Stimulated activated CD8-positive, alpha-beta memory T cell treated with anti-CD3 and anti-CD28 coated beads, Interleukin-4, amount 100 ng/mL, for 1 hour (primary cell): ENCODE results near the gene PIAS1.

ENCODE experiments used
- DNase-seq, 2 donors: peaks; one replicate each; pipeline ENCODE4 v3.0.0-alpha.2; 2020; ENCODE audit warnings: low read depth in 2 of 2, low spot score in 1 of 2

Gene PIAS1

DNA sequence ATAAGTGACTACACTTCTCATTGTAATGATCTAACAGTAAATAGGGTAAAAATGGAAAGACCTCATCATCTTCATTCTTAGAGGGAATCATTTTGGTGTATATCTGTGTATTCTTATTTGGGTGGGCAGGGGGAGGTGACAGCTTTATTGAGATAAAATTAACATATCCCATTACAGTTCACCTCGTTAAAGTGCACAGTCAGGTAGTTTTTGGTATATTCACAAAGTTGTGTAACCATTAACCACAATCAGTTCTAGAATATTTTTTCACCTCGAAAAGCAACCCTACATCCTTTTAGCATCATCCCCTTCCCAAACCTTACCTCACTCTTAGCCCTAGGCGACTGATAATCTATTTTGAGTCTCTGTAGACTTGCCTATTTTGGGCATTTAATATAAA, 8.1 kb downstream of the PIAS1 start:
- DNase-seq, result no peak

DNA sequence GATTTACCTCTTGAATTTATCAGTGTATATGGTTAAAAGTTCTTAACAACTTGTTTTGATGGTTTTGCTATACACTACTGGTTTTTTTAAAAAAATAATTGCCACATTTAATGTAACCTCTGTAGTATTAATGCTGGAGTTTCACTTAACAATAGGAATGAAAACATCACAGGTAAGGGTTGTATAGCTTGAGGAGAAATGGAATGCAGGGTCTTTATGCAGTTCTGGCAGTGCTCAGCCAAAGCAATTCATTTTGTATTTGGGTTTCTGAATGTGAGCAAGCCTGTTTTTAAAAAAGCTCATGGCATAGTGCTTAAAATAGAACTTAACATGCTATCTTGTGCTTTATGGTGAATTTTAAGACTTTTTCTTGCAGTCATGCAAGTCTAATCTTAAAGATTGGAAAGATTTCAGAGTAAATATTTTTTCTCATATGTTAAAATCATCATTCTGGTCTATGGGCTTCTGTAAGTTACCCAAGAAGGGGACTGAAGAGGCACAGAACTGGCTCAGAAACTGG, 8.9 kb downstream of the PIAS1 start:
- no peak for DNase-seq

DNA sequence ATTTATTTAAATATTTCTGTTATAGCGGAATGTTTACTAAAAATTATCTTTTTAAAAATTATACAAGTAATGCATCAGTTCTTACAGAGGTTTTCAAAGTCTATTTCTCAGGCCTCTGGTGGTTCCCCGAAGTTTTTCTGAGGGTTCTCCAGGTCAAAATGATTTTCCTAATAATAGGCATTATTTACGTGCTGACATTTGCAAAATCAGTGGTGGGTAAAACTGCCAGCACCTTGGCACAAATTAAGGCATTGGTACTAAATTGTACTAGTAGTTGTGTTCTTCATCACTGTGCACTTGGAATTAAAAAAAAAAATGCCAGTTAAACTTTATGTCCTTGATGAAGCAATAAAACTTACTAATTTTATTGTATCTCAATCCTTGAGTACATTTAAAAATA, 9.5 kb downstream of the PIAS1 start:
- DNase-seq, result no peak

DNA sequence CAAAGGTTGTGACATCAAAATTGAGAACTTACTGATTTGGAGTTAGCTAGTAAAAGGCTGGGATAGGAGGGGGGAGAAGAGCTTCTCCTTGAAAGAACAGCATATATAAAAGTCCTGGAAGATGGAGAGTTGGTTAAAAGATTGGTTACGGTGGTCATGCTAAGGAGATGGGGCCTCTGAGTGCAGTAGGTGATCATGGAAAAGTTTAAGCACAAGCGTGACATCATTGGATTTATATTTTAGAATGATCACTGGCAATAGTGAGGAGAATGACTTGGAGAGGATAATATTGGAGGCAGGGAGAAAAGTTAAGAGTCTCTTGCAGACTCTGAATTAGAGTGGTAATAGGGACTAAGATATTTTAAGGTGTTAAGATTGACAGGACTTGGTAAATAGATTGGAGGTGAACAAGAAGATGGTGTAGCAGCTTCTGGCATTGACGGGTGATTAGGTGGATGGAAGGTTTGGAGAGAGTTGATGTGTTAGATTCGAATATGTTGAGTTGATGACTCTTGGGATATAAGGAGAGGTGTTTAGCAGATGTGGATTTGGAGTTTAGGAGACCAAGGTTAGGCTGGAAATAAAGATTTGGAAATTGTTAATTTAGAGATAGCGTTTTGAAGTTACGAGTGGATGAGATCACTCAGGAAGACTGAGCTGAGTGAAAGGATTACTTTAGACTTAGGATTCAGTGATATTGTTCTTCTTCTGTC, 19.6 kb downstream of the PIAS1 start:
- DNase-seq, result no peak

DNA sequence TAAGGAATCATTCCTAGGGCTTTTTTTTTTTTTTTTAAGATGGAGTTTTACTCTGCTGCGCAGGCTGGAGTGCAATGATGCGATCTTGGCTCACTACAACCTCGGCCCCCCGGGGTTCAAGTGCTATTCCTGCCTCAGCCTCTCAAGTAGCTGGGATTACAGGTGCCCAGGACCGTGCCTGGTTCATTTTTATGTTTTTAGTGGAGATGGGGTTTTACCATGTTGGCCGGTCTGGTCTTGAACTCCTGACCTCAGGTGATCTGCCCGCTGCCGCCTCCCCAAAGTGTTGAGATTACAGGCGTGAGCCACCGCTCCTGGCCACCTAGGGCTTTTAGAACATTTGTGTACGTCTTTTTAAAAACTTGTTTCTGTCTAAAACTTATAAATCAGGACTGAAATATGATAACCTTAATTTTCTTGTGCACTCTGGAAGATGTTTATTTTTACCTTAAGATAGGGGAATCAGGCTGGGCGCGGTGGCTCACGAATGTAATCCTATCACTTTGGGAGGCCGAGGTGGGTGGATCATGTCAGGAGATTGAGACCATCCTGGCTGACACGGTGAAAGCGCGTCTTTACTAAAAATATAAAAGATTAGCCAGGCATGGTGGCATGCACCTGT, 21.8 kb downstream of the PIAS1 start:
- no peak for DNase-seq

DNA sequence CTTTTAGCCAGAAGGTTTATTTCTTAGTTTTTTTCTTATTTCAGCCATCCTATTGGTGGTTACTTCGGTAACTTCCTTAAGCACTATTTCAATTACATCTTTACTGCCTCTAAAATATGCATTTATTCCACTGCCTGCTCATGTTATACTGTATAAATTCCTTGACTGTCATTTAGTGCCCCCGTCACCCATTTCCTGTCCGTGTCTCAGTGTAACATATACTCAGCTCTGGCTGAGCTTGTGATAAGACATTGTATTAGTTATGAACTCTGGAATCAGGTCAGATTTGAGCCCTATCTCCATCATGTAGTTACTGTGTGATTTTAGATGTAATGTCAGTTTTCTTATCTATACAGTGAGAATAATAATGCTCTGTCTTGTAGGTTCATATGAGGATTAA, 24.2 kb downstream of the PIAS1 start:
- no peak for DNase-seq

DNA sequence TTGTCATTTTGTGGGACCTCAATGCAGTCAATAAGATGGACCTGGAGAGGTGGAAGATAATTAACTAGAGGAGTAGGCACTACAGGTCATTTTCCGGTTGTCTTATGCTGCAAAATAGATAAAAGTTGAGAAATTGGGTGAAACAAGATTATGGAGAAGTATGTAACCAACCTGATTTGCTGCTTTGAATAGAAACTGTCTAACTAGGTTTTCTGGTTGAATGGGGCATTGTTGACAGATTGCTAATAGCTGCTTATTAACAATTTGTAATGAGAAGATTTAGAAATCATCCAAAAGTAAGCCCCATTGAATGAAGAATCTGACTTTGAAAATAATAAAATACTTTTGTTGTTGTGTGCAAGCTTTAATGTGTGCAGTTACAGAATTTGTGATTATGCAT, 26.2 kb downstream of the PIAS1 start:
- no peak for DNase-seq

DNA sequence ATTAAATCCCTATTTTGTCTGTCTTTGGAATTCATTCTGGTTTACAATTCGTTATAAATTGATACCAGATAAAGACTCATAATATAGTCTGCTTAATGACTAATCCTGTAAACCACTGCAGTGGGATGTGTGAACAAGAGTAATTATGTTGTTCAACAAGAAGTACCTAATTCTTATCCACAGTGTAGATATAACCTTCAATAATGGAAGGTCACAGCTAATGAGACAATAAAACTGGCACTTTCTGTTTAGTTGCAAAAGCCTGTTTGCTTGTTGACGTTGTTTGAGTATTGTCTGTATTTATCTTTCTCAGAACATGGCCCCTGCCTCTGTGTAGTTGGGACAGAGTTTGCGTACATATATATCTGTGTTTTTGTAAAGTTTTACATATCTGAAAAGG, 26.7 kb downstream of the PIAS1 start:
- DNase-seq, result no peak

DNA sequence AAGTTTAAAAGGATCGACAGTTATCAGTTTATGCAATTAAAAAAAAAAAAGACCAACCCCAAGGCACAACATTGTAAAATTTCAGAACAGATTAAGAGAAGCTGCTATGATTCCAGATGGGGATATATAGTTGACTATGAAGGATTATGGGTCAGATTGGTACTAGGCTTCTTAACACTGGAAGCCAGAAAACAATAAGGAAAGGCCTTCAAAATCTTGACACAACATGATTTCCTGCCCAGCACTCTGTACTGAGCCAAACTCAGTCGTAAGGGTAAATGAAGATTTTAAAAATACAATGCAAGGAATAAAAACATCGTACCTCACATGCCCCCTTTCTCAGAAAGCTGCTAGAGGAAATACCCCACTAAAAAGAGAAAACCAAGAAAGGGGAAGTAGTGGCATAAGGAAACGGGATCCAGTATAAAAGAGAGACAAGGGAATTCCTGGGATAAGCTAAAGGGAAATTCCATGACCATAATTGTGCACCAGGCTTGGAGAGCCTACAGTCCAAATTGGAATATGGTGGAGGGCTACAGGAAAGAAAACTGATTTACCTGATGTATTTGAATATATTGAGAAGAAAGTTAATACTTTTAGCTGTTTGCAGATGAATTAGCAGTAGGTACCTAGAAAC, 27.9 kb downstream of the PIAS1 start:
- DNase-seq, result no peak

DNA sequence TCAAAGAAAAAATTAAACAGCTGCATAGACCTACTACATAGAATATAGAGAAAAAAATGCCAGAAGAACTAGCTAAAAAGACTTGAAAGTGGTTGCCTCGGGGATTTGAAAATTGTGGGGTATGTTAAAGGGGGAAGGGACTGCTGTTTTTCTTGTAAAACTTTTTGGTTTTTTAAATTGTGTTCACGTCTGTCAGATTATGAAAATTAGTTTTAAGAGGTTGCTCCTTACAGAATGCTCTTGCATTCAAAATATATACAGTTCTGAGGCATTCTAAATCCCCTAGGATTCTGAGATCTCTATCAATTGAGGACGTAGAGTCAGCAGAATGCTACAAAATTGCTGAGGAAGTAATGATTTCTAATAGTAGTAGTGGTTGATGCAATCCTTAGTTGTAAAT, 28.6 kb downstream of the PIAS1 start:
- DNase-seq, result no peak

DNA sequence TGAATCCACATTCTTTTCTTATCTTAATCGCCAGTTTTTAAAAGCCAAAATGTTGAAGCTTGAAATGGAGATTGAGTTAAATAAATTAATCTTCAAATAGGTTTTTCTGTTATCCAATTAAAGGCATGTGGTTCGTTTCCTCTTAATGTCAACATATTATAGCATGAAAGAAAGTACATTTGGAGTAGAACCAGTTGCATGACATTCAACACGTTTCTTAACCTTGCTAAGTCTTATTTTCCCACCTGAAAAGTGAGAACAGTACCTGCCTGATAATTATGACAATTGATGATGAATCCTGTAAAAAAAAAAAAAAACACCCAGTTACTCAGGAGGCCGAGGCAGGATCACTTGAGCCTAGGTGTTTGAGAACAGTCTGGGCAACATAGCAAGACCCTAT, 29.3 kb downstream of the PIAS1 start:
- DNase-seq, result no peak

DNA sequence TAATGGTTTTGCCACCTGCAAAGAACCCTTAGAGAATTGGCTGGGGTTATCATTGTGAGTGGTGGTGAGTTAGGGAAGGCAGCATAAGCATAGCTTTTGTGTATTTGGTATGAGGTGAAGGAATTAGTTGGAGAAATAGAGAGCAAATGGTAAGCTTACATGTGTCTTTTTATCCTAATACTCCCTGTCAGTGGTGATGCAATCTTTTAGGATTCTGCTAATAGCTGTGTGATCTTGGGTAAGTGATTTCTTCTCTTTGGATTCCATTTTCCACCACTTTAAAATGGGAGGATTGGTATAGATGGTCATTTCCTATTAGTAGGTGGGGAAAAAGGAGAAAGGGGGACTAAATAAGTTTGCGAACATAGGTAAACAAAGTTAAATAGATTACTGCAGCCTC, 30.9 kb downstream of the PIAS1 start:
- DNase-seq, result no peak

DNA sequence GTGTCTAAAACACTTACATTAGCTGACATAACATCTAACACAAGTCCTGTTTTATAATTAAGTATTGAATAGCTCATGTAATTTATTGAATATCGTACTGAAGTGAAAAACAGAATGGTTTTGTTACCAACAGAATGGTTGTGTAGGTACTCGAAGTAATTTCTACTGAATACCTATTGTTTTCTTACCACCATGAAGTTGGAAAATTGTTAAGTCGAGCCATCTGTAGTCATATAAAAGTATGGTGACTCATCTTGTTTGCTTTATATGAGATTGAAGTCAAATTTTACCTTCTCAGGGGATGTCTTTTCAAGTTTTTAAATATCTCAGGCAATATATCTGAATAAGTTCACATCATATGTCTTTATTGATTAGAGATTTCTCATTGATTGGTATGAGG, 37.6 kb downstream of the PIAS1 start:
- DNase-seq, result no peak

DNA sequence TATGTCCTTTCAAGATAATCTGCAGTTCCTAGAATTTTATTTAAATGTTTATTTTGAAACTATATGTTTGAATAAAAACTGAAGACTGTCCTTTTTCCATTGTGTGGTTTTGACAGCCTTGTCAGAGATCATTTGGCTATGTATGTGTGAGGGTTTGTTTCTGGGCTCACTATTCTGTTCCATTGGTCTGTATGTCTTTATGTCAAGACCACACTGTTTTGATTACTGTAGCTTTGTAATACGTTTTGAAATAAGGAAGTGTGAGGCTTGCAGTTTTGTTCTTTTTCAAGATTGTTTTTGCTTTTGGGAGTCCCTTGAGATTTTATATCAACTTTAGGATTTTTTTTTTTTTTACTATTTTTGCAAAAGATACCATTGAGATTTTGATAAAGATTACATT, 42.0 kb downstream of the PIAS1 start:
- no peak for DNase-seq

DNA sequence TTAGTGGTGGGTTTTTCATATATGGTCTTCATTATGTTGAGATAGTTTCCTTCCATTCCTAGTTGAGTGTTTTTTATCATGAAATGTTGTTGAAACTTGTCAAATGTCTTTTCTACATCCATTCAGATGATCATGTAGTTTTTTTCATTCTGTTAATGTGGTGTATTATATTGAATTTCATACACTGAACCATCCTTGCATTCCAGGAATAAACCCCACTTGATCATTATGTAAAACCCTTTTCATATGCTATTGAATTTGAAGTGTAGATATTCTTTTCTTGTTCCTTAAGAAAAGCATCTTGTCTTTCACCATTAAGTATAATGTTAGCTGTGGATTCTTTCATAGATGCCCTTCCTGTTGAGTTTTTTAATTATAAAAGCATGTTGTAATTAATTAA, 42.9 kb downstream of the PIAS1 start:
- no peak for DNase-seq

DNA sequence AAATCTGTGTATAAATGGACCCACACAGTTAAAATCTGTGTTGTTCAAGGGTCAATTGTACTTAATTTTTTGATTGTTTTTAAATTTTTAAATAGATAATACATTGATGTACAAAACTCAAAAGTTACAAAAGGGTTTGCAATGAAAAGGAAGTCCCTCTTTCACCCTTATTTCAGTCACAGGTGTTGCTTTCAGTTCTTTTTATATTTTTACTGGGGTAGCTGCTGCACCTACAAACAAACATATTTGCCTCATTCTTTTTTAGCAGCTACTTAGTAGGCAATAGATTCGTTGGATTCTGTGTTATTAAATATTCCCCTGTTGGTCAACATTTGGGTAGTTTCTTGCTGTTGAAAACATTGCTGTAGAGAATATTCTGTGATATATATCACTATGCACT, 44.4 kb downstream of the PIAS1 start:
- no peak for DNase-seq

DNA sequence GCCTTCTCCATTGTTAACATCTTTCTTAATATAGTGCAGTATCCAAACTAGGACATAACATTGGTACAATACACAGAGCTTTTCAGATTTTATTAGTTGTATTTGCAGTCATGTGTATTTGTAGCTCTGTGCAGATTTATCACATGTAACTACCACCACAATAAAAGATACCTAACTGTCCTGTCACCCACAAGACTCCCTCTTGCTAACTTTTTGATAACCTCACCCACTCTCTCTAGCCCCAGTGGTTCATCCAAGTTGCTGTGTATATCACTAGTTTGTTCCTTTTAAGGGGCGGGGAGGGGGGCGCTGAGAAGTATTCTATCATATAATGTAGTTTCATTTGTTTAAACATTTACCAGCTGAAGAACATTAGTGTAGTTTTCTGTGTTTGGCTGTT, 46.1 kb downstream of the PIAS1 start:
- no peak for DNase-seq

DNA sequence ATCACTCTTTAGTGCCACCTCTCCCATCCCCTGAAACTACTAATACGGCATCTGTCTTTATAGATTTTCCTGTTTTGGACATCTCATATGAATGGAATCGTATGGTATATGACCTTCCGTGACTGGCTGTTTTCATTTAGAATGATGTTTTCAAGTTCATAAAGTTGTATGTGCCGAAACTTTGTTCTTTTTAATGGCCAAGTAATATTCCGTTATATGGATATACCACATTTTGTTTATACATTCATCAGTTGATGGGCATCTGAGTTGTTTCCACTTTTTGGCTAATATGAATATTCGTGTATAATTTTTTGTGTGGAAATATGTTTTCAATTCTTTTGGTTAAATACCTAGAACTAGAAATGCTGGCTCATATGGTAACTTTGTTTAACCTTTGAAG, 49.5 kb downstream of the PIAS1 start:
- no peak for DNase-seq

DNA sequence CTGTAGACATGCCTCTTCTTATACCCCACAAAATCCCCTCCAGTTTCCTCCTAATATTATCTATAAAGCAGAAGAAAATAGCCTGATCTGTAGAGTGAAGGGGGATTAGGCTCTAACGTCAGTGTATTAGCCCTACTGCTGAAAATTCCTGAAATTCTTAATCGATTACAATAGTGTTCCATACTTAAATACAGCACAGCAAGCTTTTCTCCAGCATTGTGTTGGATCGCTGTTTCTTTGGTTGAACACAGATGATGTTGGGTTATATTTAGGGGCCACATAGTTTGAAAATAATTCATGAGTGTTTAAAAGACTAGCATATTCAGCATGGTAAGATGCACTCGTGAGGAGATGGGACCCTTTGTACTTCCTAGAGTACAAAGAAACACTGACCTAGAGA, 52.5 kb downstream of the PIAS1 start:
- no peak for DNase-seq

DNA sequence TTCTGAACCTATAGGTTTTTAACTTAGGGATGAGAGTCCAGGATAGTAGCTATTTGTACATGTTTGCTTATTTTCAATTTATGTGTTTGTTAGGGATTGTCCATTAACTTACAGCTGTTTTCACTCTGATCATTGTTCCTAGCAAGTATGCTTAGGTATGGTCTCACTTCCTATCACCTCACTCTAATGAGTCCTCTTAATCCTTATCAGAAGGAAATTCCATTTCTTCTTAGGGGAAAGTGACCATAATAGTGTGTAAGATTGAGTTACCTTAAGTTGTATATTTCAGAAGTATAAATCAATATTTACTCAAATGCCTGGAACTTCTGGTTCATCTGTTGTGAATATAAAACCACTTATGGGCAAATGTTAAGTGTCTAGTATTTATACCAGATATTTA, 53.0 kb downstream of the PIAS1 start:
- DNase-seq, result no peak

DNA sequence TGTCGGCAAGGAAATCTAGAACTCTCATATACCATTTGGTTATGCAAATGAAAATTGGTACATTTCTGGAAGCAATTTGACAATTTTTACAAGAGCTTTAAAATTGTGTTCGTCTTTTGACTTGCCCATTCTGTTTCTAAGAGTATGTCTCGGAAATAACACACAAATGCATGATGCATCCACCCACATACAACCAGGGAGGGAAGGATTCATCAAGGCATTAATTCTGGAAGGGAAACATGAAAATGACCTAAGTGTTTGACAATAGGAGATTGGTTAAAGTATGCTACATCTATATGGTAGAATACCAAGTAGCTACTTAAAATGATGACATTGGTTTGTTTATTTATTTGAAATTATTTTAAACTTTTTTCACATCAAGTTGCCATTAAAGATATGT, 58.6 kb downstream of the PIAS1 start:
- DNase-seq, result no peak

DNA sequence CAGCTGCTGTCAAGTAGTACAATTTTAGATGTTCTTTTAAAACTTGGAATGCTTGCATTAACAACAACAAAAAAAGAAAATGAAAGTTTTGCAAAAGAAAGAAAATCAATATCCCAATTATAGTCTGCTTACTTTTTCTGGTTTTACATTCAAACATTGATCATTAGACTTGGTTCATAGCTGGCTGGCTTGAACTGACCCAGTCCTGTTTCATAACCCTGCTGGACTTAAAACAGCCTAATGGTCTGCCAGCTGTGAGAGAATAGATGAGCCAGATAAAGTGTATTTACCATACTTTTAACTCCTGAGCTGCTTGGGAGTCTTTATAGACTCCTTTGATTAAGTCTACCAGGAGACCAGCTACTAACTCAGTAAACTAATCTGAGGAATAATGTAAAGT, 59.2 kb downstream of the PIAS1 start:
- DNase-seq, result no peak

DNA sequence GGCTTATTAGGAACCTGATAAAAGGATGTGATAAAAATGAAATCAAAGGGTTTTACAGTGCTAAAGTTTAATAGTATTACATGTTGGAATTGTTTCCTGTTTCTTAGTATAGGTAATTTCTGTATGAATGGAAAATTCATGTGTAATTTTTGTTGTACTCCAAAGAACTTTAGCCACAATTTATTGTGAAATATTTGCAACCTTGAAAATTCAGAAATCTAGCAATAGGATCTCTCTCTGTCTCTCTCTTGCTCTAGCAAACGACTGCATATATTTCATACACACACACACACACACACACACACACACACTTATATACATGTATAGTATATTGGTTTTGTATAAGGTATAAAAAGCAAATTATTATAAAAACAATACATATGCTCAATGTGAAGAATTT, 59.6 kb downstream of the PIAS1 start:
- no peak for DNase-seq
